ENCODE measurements around the gene FAM200A. TPM values are rescaled to one million over a fixed set of nuclear protein-coding genes. Genes with fewer than 3 reads are reported as not detected.
"Not testable (repeated sequence)": the region's sequence is repeated elsewhere in the genome, so short reads cannot be mapped to it uniquely, and the experiment has no call there.

FAM200A gene
- total RNA-seq, 1 experiment from 2014 or later: 5.2 TPM

DNA sequence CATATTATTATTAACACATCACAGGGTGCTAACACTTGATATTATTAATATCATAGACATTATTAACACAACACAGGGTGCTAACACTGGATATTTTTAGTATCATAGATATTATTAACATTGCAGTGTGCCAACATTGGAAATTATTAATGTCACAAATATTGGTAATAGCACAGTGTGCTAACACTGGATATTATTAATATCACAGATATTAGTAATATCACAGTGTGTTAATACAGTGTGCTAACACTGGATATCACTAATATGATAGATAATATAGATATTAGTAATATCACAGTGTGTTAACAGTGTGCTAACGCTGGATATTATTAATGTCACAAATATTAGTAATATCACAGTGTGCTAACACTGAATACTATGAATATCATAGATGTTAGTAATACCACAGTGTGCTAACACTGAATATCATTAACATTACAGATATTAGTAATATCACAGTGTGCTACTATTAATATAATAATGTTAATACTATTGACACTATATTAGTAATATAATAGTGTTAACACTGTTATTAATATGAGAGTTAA is 44.6 kb upstream of the FAM200A start:
- no peak overlapping the region for H3K4me3 ChIP-seq (ENCODE audit: low read depth, low read length)
- no peaks in the 10 kb centered on the region for H3K36me3 ChIP-seq (ENCODE audit: control insufficient read depth, insufficient read depth, low read length)
- Mint-ChIP-seq H3K4me1 (ENCODE audit: low read depth, unreplicated experiment) (no peaks in the 10 kb centered on the region), H3K36me3 (ENCODE audit: insufficient read depth, unreplicated experiment) (no peaks in the 10 kb centered on the region), H3K9me3 (ENCODE audit: unreplicated experiment) (no peaks in the 10 kb centered on the region), H3K27me3 (ENCODE audit: insufficient read depth, unreplicated experiment) (no peaks in the 10 kb centered on the region), H3K4me3 (ENCODE audit: unreplicated experiment) (no peak overlapping the region), H3K27ac (ENCODE audit: unreplicated experiment) (no peak overlapping the region)
- H3K27me3 ChIP-seq (replicated peaks; ENCODE audit: control insufficient read depth, insufficient read depth, low read length): no peaks in the 10 kb centered on the region
- DNase-seq: no peak
- ChIA-PET POLR2A (no interaction called here), CTCF (no interaction called here)
- H3K4me1 ChIP-seq: no peaks in the 10 kb centered on the region
- TF ChIP-seq, protein P1, sequence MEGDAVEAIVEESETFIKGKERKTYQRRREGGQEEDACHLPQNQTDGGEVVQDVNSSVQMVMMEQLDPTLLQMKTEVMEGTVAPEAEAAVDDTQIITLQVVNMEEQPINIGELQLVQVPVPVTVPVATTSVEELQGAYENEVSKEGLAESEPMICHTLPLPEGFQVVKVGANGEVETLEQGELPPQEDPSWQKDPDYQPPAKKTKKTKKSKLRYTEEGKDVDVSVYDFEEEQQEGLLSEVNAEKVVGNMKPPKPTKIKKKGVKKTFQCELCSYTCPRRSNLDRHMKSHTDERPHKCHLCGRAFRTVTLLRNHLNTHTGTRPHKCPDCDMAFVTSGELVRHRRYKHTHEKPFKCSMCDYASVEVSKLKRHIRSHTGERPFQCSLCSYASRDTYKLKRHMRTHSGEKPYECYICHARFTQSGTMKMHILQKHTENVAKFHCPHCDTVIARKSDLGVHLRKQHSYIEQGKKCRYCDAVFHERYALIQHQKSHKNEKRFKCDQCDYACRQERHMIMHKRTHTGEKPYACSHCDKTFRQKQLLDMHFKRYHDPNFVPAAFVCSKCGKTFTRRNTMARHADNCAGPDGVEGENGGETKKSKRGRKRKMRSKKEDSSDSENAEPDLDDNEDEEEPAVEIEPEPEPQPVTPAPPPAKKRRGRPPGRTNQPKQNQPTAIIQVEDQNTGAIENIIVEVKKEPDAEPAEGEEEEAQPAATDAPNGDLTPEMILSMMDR (IDR thresholded peaks at IDR 0.05; ENCODE audit: insufficient read depth in 1 of 2, low read depth in 1 of 2, low read length in 1 of 2, severe bottlenecking in 1 of 2, unreplicated experiment in 1 of 2): no peak
- intact Hi-C loops (cut with micrococcal nuclease; ENCODE audit: unreplicated experiment): no loop called here
- no TSS peak for BruUV-seq (replicated peaks)
- H3K9me3 ChIP-seq: no peaks in the 10 kb centered on the region

DNA sequence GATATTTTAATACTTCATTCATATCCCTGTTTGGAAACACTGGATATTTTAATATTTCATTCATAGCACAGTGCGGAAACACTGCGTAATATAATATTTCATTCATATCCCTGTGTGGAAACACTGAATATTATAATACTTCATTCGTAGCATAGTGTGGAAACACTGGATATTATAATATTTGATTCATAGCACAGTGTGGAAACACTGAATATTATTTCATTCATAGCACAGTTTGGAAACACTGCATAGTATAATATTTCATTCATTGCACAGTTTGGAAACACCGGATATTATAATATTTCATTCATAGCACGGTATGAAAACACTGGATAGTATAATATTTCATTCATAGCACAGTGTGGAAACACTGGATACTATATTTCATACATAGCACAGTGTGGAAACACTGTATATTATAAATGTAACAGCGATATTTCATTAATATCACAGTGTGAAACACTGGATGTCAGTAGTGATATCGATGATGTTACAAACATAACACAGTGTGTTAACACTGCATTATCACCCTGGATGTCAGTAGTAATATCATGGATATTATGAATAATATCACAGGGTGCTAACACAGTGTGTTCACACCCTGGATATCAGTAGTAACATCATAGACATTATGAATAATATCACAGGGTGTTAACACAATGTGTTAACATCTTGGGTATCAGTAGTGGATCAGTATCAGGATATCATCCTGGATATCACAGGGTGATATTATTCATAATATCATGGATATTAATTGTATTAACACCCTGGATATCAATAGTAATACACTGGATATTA is 43.2 kb upstream of the FAM200A start:
- H3K9me3 Mint-ChIP-seq (ENCODE audit: unreplicated experiment): no peaks in the 10 kb centered on the region
- no peaks in the 10 kb centered on the region for H3K27me3 Mint-ChIP-seq (ENCODE audit: insufficient read depth, unreplicated experiment)
- no peaks in the 10 kb centered on the region for H3K36me3 ChIP-seq (ENCODE audit: control insufficient read depth, insufficient read depth, low read length)
- H3K4me3 Mint-ChIP-seq (ENCODE audit: unreplicated experiment): no peak overlapping the region
- no peak for DNase-seq
- intact Hi-C loops (cut with micrococcal nuclease; ENCODE audit: unreplicated experiment): no loop called here
- ChIA-PET CTCF (no interaction called here), POLR2A (no interaction called here)
- H3K9me3 ChIP-seq: no peaks in the 10 kb centered on the region
- H3K4me1 ChIP-seq: no peaks in the 10 kb centered on the region
- H3K4me1 Mint-ChIP-seq (ENCODE audit: low read depth, unreplicated experiment): no peaks in the 10 kb centered on the region
- no peak overlapping the region for H3K27ac Mint-ChIP-seq (ENCODE audit: unreplicated experiment)
- TF ChIP-seq, protein P1 (IDR thresholded peaks at IDR 0.05; ENCODE audit: insufficient read depth in 1 of 2, low read depth in 1 of 2, low read length in 1 of 2, severe bottlenecking in 1 of 2, unreplicated experiment in 1 of 2): no peak
- no peaks in the 10 kb centered on the region for H3K27me3 ChIP-seq (replicated peaks; ENCODE audit: control insufficient read depth, insufficient read depth, low read length)
- H3K36me3 Mint-ChIP-seq (ENCODE audit: insufficient read depth, unreplicated experiment): no peaks in the 10 kb centered on the region
- H3K4me3 ChIP-seq (ENCODE audit: low read depth, low read length): no peak overlapping the region
- no TSS peak for BruUV-seq (replicated peaks)

DNA sequence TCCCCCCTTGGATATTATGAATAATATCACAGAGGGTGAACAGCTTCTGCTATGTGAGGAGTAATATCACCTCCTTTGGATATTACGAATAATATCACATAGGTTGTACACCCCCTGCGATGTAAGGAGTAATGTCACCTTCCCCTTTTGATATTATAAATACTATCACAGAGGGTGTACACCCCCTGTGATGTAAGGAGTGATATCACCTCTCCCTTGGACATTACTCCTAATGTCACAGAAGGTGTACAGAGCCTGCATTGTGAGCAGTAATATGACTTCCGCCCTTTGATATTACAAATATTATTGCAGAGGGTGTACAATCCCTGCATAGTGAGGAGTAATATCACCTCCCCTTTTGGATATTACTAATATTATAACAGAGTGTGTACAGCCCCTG is 37.0 kb upstream of the FAM200A start:
- H3K4me1 Mint-ChIP-seq (ENCODE audit: low read depth, unreplicated experiment): no peaks in the 10 kb centered on the region
- H3K27me3 Mint-ChIP-seq (ENCODE audit: insufficient read depth, unreplicated experiment): peaks cover 3% of the 10 kb centered on the region
- H3K4me3 Mint-ChIP-seq (ENCODE audit: unreplicated experiment): no peak overlapping the region
- H3K4me1 ChIP-seq: no peaks in the 10 kb centered on the region
- H3K9me3 Mint-ChIP-seq (ENCODE audit: unreplicated experiment): no peaks in the 10 kb centered on the region
- no peaks in the 10 kb centered on the region for H3K27me3 ChIP-seq (replicated peaks; ENCODE audit: control insufficient read depth, insufficient read depth, low read length)
- intact Hi-C loops (cut with micrococcal nuclease; ENCODE audit: unreplicated experiment): loop anchor here (10.0 kb wide), 1 partner anchor 64 kb away; no protein-coding TSS in a partner anchor
- no TSS peak for BruUV-seq (replicated peaks)
- POLR2A ChIA-PET: no interaction called here
- CTCF ChIA-PET: no interaction called here
- no peaks in the 10 kb centered on the region for H3K9me3 ChIP-seq
- TF ChIP-seq, protein P1 (IDR thresholded peaks at IDR 0.05; ENCODE audit: insufficient read depth in 1 of 2, low read depth in 1 of 2, low read length in 1 of 2, severe bottlenecking in 1 of 2, unreplicated experiment in 1 of 2): no peak
- no peaks in the 10 kb centered on the region for H3K36me3 ChIP-seq (ENCODE audit: control insufficient read depth, insufficient read depth, low read length)
- no peak overlapping the region for H3K4me3 ChIP-seq (ENCODE audit: low read depth, low read length)
- no peak overlapping the region for H3K27ac Mint-ChIP-seq (ENCODE audit: unreplicated experiment)
- DNase-seq: no peak
- no peaks in the 10 kb centered on the region for H3K36me3 Mint-ChIP-seq (ENCODE audit: insufficient read depth, unreplicated experiment)

DNA sequence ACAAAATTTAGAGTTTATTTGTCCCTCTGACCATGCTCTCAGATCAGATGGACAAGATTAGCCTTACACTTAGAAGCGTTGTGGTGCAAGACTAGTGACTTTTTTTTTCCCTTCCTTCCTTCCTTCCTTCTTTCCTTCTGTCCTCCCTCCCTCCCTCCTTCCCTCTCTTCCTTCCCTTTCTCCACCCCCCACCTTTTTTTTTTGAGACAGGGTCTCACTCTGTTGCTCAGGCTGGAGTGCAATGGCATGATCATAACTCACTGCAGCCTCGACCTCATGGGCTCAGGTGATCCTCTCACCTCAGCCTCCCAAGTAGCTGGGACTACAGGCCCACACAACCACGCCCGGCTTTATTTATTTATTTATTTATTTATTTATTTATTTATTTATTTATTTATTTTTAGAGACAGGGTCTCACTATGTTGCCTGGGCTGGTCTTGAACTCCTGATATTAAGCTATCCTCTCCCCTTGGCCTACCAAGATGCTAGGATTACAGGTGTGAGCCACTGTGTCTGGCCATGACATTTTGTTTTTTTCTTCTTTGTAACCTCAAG is 28.9 kb upstream of the FAM200A start:
- DNase-seq; H3K9me3 ChIP-seq; H3K9me3 Mint-ChIP-seq (ENCODE audit: unreplicated experiment); H3K36me3 ChIP-seq (ENCODE audit: control insufficient read depth, insufficient read depth, low read length); H3K27ac Mint-ChIP-seq (ENCODE audit: unreplicated experiment); H3K27me3 Mint-ChIP-seq (ENCODE audit: insufficient read depth, unreplicated experiment); H3K36me3 Mint-ChIP-seq (ENCODE audit: insufficient read depth, unreplicated experiment); H3K4me1 Mint-ChIP-seq (ENCODE audit: low read depth, unreplicated experiment); H3K4me1 ChIP-seq; H3K27me3 ChIP-seq (replicated peaks; ENCODE audit: control insufficient read depth, insufficient read depth, low read length); BruUV-seq (replicated peaks): not testable (repeated sequence)
- CTCF ChIA-PET: interaction anchor here (1.0 to 1.3 kb wide), 2 partner anchors 29 to 55 kb away, joined by 3 to 8 read pairs; partner anchors contain the start of gene FAM200A
- peak overlapping the region; percentile 72 for H3K4me3 Mint-ChIP-seq (ENCODE audit: unreplicated experiment)
- intact Hi-C loops (cut with micrococcal nuclease; ENCODE audit: unreplicated experiment): loop anchor here (10.0 kb wide), 1 partner anchor 56 kb away; no protein-coding TSS in a partner anchor
- POLR2A ChIA-PET: interaction anchor here (0.6 kb wide), 1 partner anchor 63 kb away, joined by 3 read pairs; no protein-coding TSS in a partner anchor
- H3K4me3 ChIP-seq (ENCODE audit: low read depth, low read length): peak overlapping the region; percentile 37

Measured in Caco-2 (cell line).